ENCODE measurements around the gene LYL1. TPM values are rescaled to one million over a fixed set of nuclear protein-coding genes. Genes with fewer than 3 reads are reported as not detected.

LYL1 gene
- total RNA-seq, 1 donor from 2014 or later, result 3.3 TPM

GRCh38 chr19:13055213-13056051 is 47.2 kb downstream of the LYL1 start:
- no peak for DNase-seq

- DNase-seq, result no peak
These were observed 47.9 kb downstream of the LYL1 start for GRCh38 chr19:13054626-13055212.

- no peak for DNase-seq
These were observed 48.7 kb downstream of the LYL1 start for GRCh38 chr19:13053761-13054625.

GRCh38 chr19:13053238-13053637 is 49.4 kb downstream of the LYL1 start:
- DNase-seq, result no peak

GRCh38 chr19:13052447-13053175 is 50.0 kb downstream of the LYL1 start:
- DNase-seq, result no peak

- no peak for DNase-seq
These were observed 51.0 kb downstream of the LYL1 start for GRCh38 chr19:13051557-13052165.

GRCh38 chr19:13050274-13050673 is 52.4 kb downstream of the LYL1 start:
- DNase-seq, result no peak

Other genes with a start within 250 kb of the LYL1 start
- gene DNASE2, start 221.4 kb downstream of the LYL1 start, total RNA-seq, result 4.5 TPM
- gene KLF1, start 215.7 kb downstream of the LYL1 start, total RNA-seq, result 0.31 TPM
- 14.7 TPM for gene GCDH, start 211.7 kb downstream of the LYL1 start, total RNA-seq
- not detected for gene SYCE2, start 183.6 kb downstream of the LYL1 start, total RNA-seq
- gene FARSA, start 169.1 kb downstream of the LYL1 start, total RNA-seq, result 46.8 TPM
- gene CALR, start 164.2 kb downstream of the LYL1 start, total RNA-seq, result 280 TPM
- 21.8 TPM for gene RAD23A, start 157.0 kb downstream of the LYL1 start, total RNA-seq
- 13.3 TPM for gene GADD45GIP1, start 145.6 kb downstream of the LYL1 start, total RNA-seq
- not detected for gene DAND5, start 133.3 kb downstream of the LYL1 start, total RNA-seq
- 124 TPM for gene NFIX, start 107.4 kb downstream of the LYL1 start, total RNA-seq
- 27.1 TPM for gene TRMT1, start 13.9 kb upstream of the LYL1 start, total RNA-seq
- gene NACC1, start 15.4 kb upstream of the LYL1 start, total RNA-seq, result 13.1 TPM
- 20.3 TPM for gene STX10, start 47.5 kb upstream of the LYL1 start, total RNA-seq
- 9.4 TPM for gene IER2, start 47.6 kb upstream of the LYL1 start, total RNA-seq